ENCODE measurements around the gene NETO2.

The NETO2 gene

DNA sequence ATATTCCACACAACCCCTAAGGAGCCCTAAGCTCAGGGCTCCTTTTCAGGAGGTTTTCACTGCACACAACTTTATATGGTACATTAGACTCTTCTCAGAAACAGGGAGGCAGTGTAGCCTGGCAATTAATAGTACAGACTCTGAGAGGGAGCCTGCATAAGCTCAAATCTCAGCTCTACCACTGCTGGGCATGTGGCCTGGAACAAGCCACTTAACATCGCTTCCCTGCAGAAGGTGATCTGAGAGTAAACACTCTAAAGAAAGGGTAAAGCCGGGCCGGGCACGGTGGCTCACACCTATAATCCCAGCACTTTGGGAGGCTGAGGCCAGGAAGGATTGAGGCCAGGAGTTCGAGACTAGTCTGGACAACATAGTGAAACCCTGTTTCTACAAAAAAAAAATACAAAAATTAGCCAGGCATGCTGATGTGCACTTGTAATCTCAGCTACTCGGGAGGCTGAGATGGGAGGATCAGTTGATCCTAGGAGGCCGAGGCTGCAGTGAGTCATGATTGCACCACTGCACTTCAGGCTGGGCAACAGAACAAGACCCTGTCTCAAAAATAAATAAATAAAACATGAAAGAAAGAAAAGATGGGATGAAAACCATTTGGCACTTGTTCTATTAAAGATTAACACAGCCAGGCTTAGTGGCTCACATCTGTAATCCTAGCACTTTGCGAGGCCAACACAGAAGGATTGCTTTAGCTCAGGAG lies 99.6 kb downstream of the NETO2 start:
- no peak for DNase-seq

DNA sequence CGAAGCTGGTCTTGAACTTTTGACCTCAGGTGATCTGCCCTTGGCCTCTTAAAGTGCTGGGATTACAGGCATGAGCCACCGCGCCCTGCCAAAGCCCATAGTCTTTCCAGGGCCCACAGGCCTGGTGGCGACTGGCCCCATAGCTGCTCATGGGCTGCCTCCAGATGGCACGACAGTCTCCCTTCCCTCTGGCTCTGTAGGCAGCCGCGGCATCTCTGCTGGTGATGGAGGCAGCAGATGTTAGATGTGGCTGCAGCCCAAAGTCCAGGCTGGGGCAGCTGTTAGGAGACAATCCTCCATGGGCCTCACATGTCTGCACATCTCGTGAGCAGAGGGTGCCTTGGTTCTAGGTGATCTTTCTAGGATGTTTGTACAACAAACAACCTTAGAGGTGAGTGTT lies 100.5 kb downstream of the NETO2 start:
- DNase-seq = no peak

DNA sequence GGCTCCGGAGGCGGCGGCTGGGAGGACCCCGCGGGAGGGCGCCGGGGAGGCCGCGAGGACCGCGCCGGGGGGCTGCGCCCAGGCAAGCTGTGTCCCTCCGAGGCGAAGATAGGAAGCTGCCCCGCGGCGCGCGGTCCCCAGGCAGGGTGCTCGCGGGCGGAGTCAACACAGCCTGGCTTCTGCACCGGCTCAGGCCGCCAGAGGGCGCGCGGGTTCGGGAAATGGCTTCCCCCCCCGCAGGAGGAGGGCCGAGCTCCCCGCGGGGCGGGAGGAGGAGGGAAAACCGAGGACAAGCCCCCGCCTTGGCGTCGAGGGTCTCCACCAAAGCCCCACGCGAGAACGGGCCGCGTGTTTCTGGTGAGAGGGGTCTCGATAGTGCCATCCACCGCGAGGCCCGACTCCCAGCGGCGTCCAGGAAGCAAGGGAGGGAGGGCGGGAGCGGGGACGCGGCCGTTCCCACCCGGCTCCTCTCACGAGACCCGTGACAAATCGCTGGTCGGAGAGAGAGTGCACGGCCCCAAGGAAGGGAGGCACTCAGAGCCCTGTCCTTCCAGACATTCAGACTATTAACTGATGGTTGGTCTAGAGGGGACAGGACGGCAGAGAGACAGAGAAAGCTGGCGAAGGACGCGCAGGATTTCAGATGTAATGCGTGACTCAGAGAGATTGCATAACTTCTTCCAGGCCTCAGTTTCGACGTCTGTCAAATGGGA lies 105.8 kb downstream of the NETO2 start:
- DNase-seq = peak; percentile 28 to 43

DNA sequence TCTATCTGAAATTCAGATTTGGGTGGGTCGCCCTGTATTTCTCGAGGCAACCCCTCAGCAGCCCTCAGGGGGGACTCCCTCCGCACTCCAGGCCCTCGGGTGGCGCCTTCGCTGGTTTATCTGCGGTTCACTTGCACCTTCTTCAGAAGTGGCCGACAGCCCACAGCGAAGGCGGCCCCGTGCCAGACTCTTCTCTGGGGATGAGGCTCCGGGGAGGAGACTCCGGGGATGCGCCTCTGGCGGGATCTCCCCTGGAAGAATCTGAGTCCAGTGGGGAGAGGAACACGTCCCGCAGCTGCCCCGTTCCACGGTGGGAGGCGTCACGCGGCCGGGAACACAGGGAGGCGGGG lies 106.4 kb downstream of the NETO2 start:
- no peak for DNase-seq

DNA sequence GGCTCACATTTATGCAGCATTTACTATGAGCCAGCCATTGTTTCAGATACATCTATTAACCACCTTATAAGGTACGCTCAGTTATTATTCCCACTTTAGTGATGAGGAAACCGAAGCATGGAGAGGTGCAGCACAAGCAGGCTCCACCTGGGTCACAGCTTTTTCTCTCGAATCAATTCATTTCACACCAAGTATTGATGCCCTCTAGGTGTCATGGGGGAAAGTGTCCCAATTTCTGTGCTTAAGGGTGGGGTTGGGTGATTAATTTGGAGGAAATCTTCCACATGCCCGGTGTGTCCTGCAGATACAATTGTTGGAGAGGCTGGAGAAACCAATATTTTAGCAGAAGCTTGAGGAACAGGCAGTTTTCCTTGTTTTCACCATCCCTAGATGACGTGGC lies 107.5 kb downstream of the NETO2 start:
- no peak for DNase-seq

DNA sequence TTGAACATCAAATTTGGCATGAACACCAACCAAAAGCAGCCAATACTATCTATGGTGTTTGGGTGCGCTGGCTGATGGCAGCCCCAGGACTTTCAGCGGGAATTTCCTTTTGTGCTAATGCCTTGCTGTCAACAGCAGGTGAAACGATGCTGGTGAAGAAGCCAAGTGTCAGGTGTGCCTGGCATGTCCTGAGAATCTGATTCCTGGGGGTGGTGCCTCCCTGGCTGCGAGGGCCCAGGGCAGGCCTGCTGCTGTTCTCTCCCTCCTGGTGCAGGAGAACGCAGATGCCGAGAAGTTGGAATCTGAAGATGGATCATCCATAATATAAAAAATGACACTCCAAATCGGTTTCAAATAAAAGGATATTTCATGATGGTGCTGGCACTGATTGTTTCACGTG lies 108.3 kb downstream of the NETO2 start:
- no peak for DNase-seq

DNA sequence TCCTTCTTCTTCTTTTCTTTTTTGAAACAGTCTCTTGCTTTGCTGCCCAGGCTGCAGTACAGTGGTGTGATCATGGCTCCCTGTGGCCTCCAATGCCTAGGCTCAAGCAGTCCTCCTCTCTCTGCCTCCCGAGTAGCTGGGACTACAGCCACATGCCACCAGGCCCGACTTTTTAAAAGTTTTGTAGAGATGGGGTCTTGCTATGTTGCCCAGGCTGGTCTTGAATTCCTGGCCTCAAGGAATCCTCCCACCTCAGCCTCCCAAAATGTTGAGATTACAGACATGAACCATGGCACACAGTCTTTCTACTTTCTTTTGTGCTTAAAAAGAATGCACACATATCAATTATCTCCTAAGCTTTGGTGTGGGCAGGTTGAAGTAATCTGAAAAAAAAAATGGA lies 109.3 kb downstream of the NETO2 start:
- no peak for DNase-seq

DNA sequence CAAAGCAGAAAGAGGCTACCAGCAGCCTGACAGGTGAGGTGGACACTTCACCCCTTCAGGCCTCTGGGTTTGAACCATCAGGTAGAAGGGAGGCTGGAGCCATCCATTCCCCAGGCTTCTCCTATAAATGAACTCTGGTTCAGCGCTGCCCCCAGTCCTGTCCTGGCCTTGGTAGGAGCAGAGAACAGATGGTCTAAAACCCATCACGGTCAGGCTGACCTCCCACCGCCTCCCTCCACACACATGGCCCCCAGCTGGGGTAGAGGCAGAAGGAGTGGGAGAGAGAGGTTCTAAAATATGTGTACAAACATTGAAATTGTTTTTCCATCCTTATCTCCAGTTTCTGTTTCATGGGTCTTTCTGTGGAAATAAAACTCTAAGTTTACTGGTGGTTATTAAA lies 110.6 kb downstream of the NETO2 start:
- no peak for DNase-seq

DNA sequence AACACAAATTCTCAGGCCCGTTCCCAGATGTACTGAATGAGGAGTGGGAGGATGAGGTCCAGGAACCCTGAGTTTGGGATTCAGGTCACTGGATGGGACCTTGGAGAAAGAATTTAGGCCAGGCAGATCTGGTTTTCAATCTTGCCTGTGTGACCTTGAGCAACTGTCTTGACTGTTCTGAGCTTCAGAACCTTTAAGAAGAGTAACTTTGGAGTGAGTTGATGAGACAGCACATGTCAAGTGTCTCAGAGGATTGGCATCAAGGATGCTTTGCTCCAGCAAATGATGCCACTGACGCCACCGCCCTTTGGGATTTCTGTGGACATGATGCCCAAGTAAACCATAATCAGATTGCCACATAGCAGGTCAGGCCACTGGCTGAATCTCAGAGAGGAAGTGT lies 114.0 kb downstream of the NETO2 start:
- DNase-seq = no peak

DNA sequence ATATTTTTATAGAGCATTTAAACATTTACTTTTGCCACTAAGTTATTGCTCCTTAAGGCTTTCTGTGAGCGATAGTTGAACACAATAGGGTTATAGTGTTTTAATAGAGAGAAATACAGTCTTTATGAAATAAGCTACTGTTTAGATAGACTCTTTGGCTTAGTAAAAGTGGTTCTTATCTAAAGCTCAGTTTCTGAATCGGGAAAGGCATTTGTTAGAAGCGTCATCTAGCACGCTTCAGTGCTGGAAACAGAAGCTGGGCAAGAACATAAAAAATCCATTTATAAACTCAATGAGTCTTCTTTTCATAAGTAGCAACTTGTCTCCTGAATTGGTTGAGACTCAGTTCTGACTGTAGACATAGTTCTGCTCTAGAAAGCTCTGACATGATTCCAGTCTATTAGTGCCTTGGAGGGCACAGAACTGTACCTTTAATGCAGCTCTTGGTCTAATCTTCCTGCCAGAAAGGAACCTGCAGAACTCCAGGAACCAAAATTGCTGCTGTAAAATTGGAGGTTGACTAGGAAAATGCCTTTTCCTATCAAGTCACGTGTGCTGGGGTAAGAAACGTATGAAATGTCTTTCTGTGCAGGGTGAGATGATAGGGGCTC lies 114.9 kb downstream of the NETO2 start:
- DNase-seq = no peak
